Ovary (tissue), 3 donors: ENCODE results near the gene TMEM184C.

Experiments
- CTCF ChIP-seq, 3 donors: fragments of 450-650 bp in 2 of 3; fragments of 200-600 bp in 1 of 3; IDR thresholded peaks; one replicate each; pipeline versions ENCODE4 v1.5.1 to v1.8.0; 2016 to 2022; ENCODE audit warnings: antibody characterized with exemption in 3 of 3, mild to moderate bottlenecking in 1 of 3
- POLR2A ChIP-seq: fragments of 450-650 bp; IDR thresholded peaks from one replicate; pipeline ENCODE4 v1.6.1; 2017; ENCODE audit warnings: antibody characterized with exemption, mild to moderate bottlenecking, moderate library complexity
- donor health status: DM: no; HTN: no; CAD: no.

DNA sequence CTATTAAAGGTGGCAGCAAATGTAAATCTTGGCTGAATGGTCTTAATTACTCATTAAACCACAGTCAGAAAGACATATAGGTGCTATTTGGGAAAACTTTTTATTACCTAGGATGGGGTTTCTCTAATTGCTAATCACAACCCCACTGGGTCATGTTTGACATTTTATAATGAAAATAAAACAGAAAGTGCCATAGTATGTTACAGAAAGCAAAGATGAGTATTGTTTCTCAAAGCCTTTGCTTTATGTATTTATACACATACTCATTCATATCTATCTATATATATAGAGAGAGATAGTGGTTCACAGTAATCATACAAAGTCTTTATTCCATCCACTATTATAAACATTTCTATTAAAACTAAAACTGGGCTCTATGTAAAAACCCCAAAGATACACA is 18.2 kb downstream of the TMEM184C start:
- TF ChIP-seq POLR2A, result no peak
- no peak for TF ChIP-seq CTCF (IDR thresholded peaks at IDR 0.05)
